ENCODE data around the gene MRTFB.

MRTFB gene

GRCh38 chr16:14063618-14064581 is 7.2 kb upstream of the MRTFB start:
- DNase-seq (ENCODE audit: low read depth): no peak

- DNase-seq (ENCODE audit: low read depth): no peak
Observed at GRCh38 chr16:14069818-14070217, 1.3 kb upstream of the MRTFB start.

- no peak for DNase-seq (ENCODE audit: low read depth)
Observed at GRCh38 chr16:14070555-14070876, 603 bp upstream of the MRTFB start.

GRCh38 chr16:14071576-14072271 is 605 bp downstream of the MRTFB start:
- DNase-seq (ENCODE audit: low read depth): no peak

GRCh38 chr16:14072360-14072759 is 1.2 kb downstream of the MRTFB start:
- no peak for DNase-seq (ENCODE audit: low read depth)

- no peak for DNase-seq (ENCODE audit: low read depth)
Observed at GRCh38 chr16:14074544-14074943, 3.4 kb downstream of the MRTFB start.

GRCh38 chr16:14077918-14078317 is 6.8 kb downstream of the MRTFB start:
- DNase-seq (ENCODE audit: low read depth): no peak

GRCh38 chr16:14086477-14086876 is 15.4 kb downstream of the MRTFB start:
- no peak for DNase-seq (ENCODE audit: low read depth)

GRCh38 chr16:14087181-14087580 is 16.1 kb downstream of the MRTFB start:
- no peak for DNase-seq (ENCODE audit: low read depth)

GRCh38 chr16:14087590-14088154 is 16.6 kb downstream of the MRTFB start:
- no peak for DNase-seq (ENCODE audit: low read depth)

- DNase-seq (ENCODE audit: low read depth): no peak
Observed at GRCh38 chr16:14088155-14088753, 17.1 kb downstream of the MRTFB start.

- DNase-seq (ENCODE audit: low read depth): no peak
Observed at GRCh38 chr16:14089283-14089823, 18.2 kb downstream of the MRTFB start.

GRCh38 chr16:14092561-14092960 is 21.4 kb downstream of the MRTFB start:
- no peak for DNase-seq (ENCODE audit: low read depth)

GRCh38 chr16:14095883-14096551 is 24.9 kb downstream of the MRTFB start:
- DNase-seq (ENCODE audit: low read depth): no peak

GRCh38 chr16:14097182-14097959 is 26.3 kb downstream of the MRTFB start:
- no peak for DNase-seq (ENCODE audit: low read depth)

GRCh38 chr16:14098081-14098480 is 27.0 kb downstream of the MRTFB start:
- DNase-seq (ENCODE audit: low read depth): no peak

GRCh38 chr16:14100825-14101224 is 29.7 kb downstream of the MRTFB start:
- DNase-seq (ENCODE audit: low read depth): no peak

GRCh38 chr16:14101415-14101814 is 30.3 kb downstream of the MRTFB start:
- no peak for DNase-seq (ENCODE audit: low read depth)

- no peak for DNase-seq (ENCODE audit: low read depth)
Observed at GRCh38 chr16:14102925-14103720, 32.0 kb downstream of the MRTFB start.

- DNase-seq (ENCODE audit: low read depth): no peak
Observed at GRCh38 chr16:14104066-14104465, 32.9 kb downstream of the MRTFB start.

Measured in stimulated activated CD8-positive, alpha-beta memory T cell treated with anti-CD3 and anti-CD28 coated beads, Interleukin-15, amount 100 ng/mL, for 1 hour (primary cell).